Small intestine (tissue), 7 donors: ENCODE results near the gene LTBP2. TPM values are rescaled to one million over a fixed set of nuclear protein-coding genes. Genes with fewer than 3 reads are reported as not detected.
"Not testable (repeated sequence)": the region's sequence is repeated elsewhere in the genome, so short reads cannot be mapped to it uniquely, and the experiment has no call there.

Experiments used
- DNase-seq, 2 donors: peaks; one replicate each; pipeline versions ENCODE4 v3.0.0 to v3.0.0-alpha.2; 2013
- FAIRE-seq: peaks from 2 replicates; lab custom pipeline; 2012; peaks lifted over from hg19 to GRCh38; lab: Jason Lieb, UNC
- H3K27ac ChIP-seq, 3 donors: one replicate each; pipeline ENCODE4 v1.5.1; 2013; ENCODE audit warnings: low read length in 2 of 3, mild to moderate bottlenecking in 2 of 3, control low read depth in 1 of 3, inconsistent platforms in 1 of 3, low read depth in 1 of 3, moderate library complexity in 1 of 3
- H3K27me3 ChIP-seq, 3 donors: one replicate each; pipeline ENCODE4 v1.6.1; 2013; ENCODE audit warnings: low read length in 3 of 3, inconsistent platforms in 1 of 3; ENCODE audit not compliant: control insufficient read depth in 3 of 3, insufficient read depth in 3 of 3
- H3K36me3 ChIP-seq, 3 donors: one replicate each; pipeline ENCODE4 v1.6.1; 2013; ENCODE audit warnings: low read length in 3 of 3, inconsistent platforms in 1 of 3, low read depth in 1 of 3, mild to moderate bottlenecking in 1 of 3, moderate library complexity in 1 of 3; ENCODE audit not compliant: control insufficient read depth in 3 of 3, insufficient read depth in 2 of 3
- H3K4me1 ChIP-seq, 3 donors: one replicate each; pipeline ENCODE4 v1.6.1; 2013; ENCODE audit warnings: low read length in 2 of 3, inconsistent platforms in 1 of 3, low read depth in 1 of 3, mild to moderate bottlenecking in 1 of 3, moderate library complexity in 1 of 3; ENCODE audit not compliant: control insufficient read depth in 3 of 3, insufficient read depth in 2 of 3
- H3K4me3 ChIP-seq, 3 donors: one replicate each; pipeline ENCODE4 v1.5.1; 2013; ENCODE audit warnings: low read length in 3 of 3, control low read depth in 1 of 3, inconsistent platforms in 1 of 3, low read depth in 1 of 3, mild to moderate bottlenecking in 1 of 3, moderate library complexity in 1 of 3
- H3K9me3 ChIP-seq, 2 donors: one replicate each; pipeline ENCODE4 v1.6.1; 2013; ENCODE audit warnings: low read depth in 1 of 2, low read length in 1 of 2; ENCODE audit not compliant: control insufficient read depth in 2 of 2, insufficient read depth in 1 of 2
- WGBS, 3 donors: extraction: QIAGEN DNeasy Blood & Tissue Kit; methylation state at CpG; one replicate each; pipeline ENCODE4 v1.1.7; 2013; 5-methylcytosine and 5-hydroxymethylcytosine counted together
- polyA plus RNA-seq, 4 donors: library from polyadenylated mRNA; stranded (reverse) in 3 of 4; unstranded in 1 of 4; fragments of 200-250 nt in 3 of 4; fragments of 120-200 nt in 1 of 4; gene quantifications; one replicate each; pipeline versions ENCODE4 v1.2.1 to v1.2.3, GENCODE V29; 2013
- donor health status: healthy with polysubstance abuse.
- donor health status: control.
- donor health status: control.
- donor health status: Bipolar disorder and iron deficiency.
- donor health status: healthy.

Gene LTBP2
- polyA plus RNA-seq, 4 donors = 0.22 to 1.8 (median 1.1) TPM

DNA sequence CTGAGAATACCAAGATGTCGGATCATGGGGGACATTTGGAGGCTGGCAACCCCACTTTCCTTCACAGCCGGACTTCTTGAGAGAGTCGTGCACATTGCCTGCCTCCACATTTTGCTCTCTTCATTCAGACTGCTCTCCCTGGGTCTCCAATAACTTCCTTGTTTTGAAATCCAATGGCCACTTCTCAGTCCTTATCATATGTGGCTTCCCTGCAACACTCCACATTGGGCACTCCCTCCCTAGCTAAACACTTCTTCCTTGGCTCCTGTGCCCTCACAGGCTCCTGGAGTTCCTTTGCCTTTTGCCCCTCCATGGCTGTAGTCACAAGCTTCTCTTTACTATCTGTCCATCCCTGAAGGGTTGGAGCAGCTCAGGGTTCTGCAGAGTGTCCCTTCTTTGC, 149.0 kb downstream of the LTBP2 start:
- FAIRE-seq (no peak), DNase-seq (no peak)
- Histone ChIP-seq H3K27ac (no peak overlapping the region), H3K4me3 (no peak overlapping the region), H3K27me3 (no peaks in the 10 kb centered on the region), H3K9me3 (no peaks in the 10 kb centered on the region), H3K4me1 (no peaks in the 10 kb centered on the region), H3K36me3 (no peaks in the 10 kb centered on the region)
- WGBS, 3 donors = 92 to 95% (median 93%) methylated on average over 3 of the region's 3 CpGs

DNA sequence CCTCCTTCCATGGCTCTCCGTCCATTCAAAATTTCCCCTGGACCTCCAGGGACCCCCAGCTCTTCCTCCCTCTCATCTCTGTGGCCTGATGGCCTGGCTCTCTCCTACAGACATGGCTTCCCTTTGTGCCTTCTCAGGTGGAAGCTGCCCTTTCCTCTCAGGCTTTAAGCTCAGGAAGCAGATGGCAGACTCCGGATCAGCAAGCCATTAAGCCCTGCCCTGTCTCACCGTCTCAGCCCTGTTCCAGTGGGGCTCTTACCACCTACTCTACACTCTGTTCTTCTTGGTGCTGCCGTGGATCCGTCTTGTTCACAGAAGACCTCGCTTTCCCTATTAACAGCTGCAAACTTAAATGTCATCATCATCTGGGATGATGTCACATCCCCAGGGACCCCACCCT, 152.1 kb downstream of the LTBP2 start:
- no peaks in the 10 kb centered on the region for H3K36me3 ChIP-seq
- peaks cover 0 to 2% of the 10 kb centered on the region in 2 donors for H3K9me3 ChIP-seq
- FAIRE-seq (no peak), DNase-seq (no peak)
- no peaks in the 10 kb centered on the region for H3K27me3 ChIP-seq
- no peaks in the 10 kb centered on the region for H3K4me1 ChIP-seq
- no peak overlapping the region for H3K4me3 ChIP-seq
- no peak overlapping the region for H3K27ac ChIP-seq
- WGBS, 3 donors = 79 to 87% (median 86%) methylated on average over 6 of the region's 6 CpGs

DNA sequence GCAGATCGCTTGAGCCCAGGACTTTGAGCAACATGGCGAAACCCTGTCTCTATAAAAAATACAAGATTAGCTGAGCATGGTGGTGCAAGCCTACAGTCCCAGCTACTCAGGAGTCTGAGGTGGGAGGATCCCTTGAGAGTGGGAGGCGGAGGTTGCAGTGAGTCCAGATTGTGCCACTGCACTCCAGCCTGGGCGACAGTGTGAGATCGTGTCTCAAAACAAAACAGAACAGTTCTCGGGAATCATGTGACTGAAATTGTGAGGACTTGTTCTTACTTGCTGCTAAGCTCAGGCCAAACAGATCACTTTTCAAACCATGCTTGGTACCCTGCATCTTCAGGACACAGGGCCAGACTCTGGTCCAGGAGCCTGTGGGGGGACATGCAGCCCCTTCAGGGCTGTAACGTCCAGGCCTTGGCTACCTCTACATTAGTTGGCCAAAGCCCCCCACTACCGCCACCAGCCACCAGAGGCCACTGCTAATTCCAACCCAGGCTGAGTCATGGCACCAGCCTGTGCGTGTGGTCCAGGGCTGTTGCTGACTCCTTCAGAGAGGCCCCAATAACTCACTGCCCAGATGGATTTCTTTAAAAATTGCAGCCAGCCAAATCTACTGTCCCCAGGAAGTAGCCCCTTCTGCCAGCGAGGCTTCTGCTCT, 152.6 kb downstream of the LTBP2 start:
- WGBS, 3 donors = 73 to 79% (median 75%) methylated on average over 10 of the region's 10 CpGs
- DNase-seq (peak in 1 of 2 donors; percentile 9), FAIRE-seq (no peak)
- H3K9me3 ChIP-seq = peaks cover 0 to 7% of the 10 kb centered on the region in 2 donors
- no peaks in the 10 kb centered on the region for H3K27me3 ChIP-seq
- no peaks in the 10 kb centered on the region for H3K4me1 ChIP-seq
- H3K36me3 ChIP-seq = no peaks in the 10 kb centered on the region
- H3K4me3 ChIP-seq = no peak overlapping the region
- no peak overlapping the region for H3K27ac ChIP-seq

DNA sequence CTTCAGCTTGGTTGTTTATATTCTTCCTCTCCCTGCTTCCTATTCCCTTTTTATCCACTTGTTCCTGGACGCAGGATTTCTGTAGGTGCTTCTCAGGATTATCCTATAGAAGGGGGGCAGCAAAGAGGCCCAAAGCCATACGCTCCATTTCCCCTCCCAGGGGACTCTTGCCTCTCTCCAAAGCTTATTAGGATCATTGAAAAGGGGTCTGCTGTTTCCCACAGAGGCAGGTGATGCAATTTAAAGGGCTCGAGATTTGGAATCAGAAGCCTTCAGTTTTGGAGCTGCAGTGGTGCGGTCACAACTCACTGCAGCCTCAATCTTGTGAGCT, 154.5 kb downstream of the LTBP2 start:
- Histone ChIP-seq H3K27me3 (no peaks in the 10 kb centered on the region), H3K9me3 (peaks cover 0 to 9% of the 10 kb centered on the region in 2 donors), H3K4me3 (no peak overlapping the region), H3K36me3 (no peaks in the 10 kb centered on the region), H3K27ac (no peak overlapping the region), H3K4me1 (no peaks in the 10 kb centered on the region)
- FAIRE-seq (no peak), DNase-seq (no peak)
- WGBS, 3 donors = 74 to 82% (median 75%) methylated on average over 4 of the region's 4 CpGs

DNA sequence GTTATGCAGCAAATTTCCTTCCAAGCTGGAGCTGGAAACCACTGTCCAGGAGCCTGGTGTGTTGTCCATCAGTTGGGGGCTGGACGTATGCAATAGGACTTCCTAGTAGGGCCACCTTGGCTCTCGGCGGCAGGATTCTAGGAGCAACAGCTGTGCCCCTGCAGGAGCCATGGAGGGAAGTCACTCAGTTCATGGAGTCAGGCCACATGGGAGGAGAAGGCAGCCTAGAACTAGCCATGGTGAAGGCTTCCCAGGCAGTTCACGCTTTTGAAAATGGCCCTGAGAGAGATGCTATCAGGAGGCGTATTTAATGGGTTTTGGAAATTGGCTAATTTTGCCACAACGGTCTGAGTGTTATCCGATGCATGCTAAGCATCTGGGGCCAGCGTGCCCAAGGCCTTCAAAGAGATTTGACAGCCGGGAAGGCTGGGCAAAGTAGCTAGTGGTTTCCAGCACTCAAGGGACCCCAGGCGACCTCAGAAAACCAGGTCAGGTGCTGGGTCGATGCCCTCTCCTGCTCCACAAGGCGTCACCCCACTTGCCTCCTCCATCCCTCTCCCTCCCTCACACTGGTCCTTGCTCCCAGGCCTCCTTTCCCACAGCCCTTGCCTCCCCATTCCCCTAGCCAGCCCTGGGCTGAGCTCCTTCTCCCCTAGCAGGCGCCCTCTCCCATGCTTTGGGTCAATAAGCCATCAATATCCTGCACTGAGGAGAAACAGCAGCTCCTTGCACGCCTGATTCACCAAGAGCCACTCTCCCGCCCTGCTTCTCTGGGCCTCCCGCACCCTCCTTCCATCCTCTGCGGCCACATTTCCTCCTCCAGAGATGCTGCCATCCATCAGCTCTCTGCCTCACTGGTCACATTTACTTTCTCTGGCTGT, 155.1 kb downstream of the LTBP2 start:
- H3K9me3 ChIP-seq = peaks cover 0 to 9% of the 10 kb centered on the region in 2 donors
- no peaks in the 10 kb centered on the region for H3K4me1 ChIP-seq
- no peak overlapping the region for H3K27ac ChIP-seq
- 78 to 89% (median 86%) methylated on average over 17 of the region's 17 CpGs for WGBS, 3 donors
- no peaks in the 10 kb centered on the region for H3K27me3 ChIP-seq
- no peaks in the 10 kb centered on the region for H3K36me3 ChIP-seq
- DNase-seq (no peak), FAIRE-seq (no peak)
- H3K4me3 ChIP-seq = no peak overlapping the region

DNA sequence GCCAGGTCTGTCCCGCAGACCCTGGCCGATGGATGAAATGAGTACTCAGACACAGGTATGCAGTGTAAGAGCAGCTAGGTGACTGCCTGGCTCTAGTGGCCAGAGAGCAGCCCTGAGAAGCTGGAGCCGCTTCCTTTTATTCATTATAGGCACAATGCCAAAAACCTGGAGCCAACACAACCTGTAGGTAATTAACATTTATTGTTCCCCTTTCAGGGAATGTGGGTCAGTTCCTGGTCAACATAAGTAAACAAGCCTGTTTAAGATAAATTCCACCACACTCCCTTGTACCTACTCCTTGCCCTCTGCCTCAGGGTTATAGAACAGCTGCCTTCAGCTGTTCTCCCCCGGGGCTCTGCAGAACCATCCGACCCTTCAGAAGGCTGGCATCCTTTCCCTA, 157.6 kb downstream of the LTBP2 start:
- WGBS, 3 donors = 38 to 62% (median 44%) methylated on average over 5 of the region's 5 CpGs
- DNase-seq = peak in 1 of 2 donors; percentile 27
- not testable (repeated sequence) for H3K9me3 ChIP-seq, H3K4me3 ChIP-seq, H3K4me1 ChIP-seq, H3K27me3 ChIP-seq, H3K27ac ChIP-seq, FAIRE-seq, H3K36me3 ChIP-seq

Other genes with a start within 250 kb of the LTBP2 start
- 1 to 10 TPM in 1 of 4 donors, under 1 TPM in 1, not detected in 2; 0.06 to 3.0 TPM for gene SYNDIG1L, start 186.0 kb downstream of the LTBP2 start, polyA plus RNA-seq
- gene NPC2, start 118.9 kb downstream of the LTBP2 start, polyA plus RNA-seq = 100 to 1,000 TPM; 106 to 504 (median 209) TPM
- gene ISCA2, start 118.5 kb downstream of the LTBP2 start, polyA plus RNA-seq = 10 to 100 TPM; 23.4 to 37.4 (median 27.8) TPM
- gene AREL1, start 100.8 kb upstream of the LTBP2 start, polyA plus RNA-seq = 10 to 100 TPM in 3 of 4 donors, 1 to 10 TPM in 1; 8.4 to 20.4 (median 16.4) TPM
- 10 to 100 TPM; 11.9 to 40.0 (median 23.8) TPM for gene FCF1, start 100.9 kb upstream of the LTBP2 start, polyA plus RNA-seq
- gene YLPM1, start 151.1 kb upstream of the LTBP2 start, polyA plus RNA-seq = 10 to 100 TPM in 3 of 4 donors, 1 to 10 TPM in 1; 5.1 to 50.5 (median 13.1) TPM